GM12878 (cell line): ENCODE results near the gene NGB. TPM values are rescaled to one million over a fixed set of nuclear protein-coding genes. Genes with fewer than 3 reads are reported as not detected.

Experiments used
- ATAC-seq: fragments of 200-7000 bp; cut with Tn5 transposase; 3 replicates; pipeline ENCODE4 v1.9.1; 2020; ENCODE audit warnings: mild to moderate bottlenecking, moderate library complexity
- BruUV-seq: library from RNA; stranded (reverse); fragments of 400-500 nt; replicated peaks from 2 replicates; lab custom pipeline; 2021; lab: Mats Ljungman, UMichigan
- CTCF ChIA-PET: fragments of 300-600 bp; sonication (Branson Sonifier 250); formaldehyde crosslinking; extraction: SDS; loops from one replicate; lab custom pipeline; 2021; ENCODE audit warnings: inconsistent platforms; lab: Yijun Ruan, JAX
- POLR2A ChIA-PET: fragments of 350-600 bp; formaldehyde crosslinking; extraction: SDS; loops from one replicate; lab custom pipeline; 2021; ENCODE audit warnings: inconsistent platforms; lab: Charles Lee
- RAD21 ChIA-PET: fragments of 300-600 bp; sonication (Branson Sonifier 250); formaldehyde crosslinking; loops from one replicate; lab custom pipeline; 2023; ENCODE audit warnings: antibody characterized with exemption; ENCODE audit not compliant: unreplicated experiment; lab: Charles Lee
- SMC1A ChIA-PET: fragments of 300-600 bp; sonication (Branson Sonifier 250); formaldehyde crosslinking; loops from one replicate; lab custom pipeline; 2023; ENCODE audit not compliant: unreplicated experiment, uncharacterized antibody; lab: Charles Lee
- DNase-seq: peaks from one replicate; pipeline ENCODE4 v3.0.0-alpha.2; 2011; ENCODE audit warnings: low read depth, low spot score
- FAIRE-seq: peaks from 3 replicates; lab custom pipeline; 2011; peaks lifted over from hg19 to GRCh38; lab: Jason Lieb, UNC
- H2AFZ ChIP-seq: 2 replicates; pipeline ENCODE4 v1.6.0; 2011; ENCODE audit warnings: low read depth, low read length, control low read depth; ENCODE audit not compliant: control insufficient read depth
- H3K27ac ChIP-seq: 2 replicates; pipeline ENCODE4 v1.5.1; 2011; ENCODE audit warnings: control low read depth; ENCODE audit not compliant: control insufficient read depth, insufficient read depth
- H3K27me3 ChIP-seq, 2 experiments: replicated peaks in 1 of 2; 2 replicates each; pipeline versions ENCODE4 v1.6.0 to v1.6.1; 2011; ENCODE audit warnings: low read length in 1 of 2; ENCODE audit not compliant: control insufficient read depth in 2 of 2, insufficient read depth in 2 of 2
- H3K36me3 ChIP-seq, 2 experiments: 2 replicates each; pipeline ENCODE4 v1.5.1; 2011; ENCODE audit warnings: low read length in 1 of 2; ENCODE audit not compliant: control insufficient read depth in 2 of 2, insufficient read depth in 2 of 2
- H3K4me1 ChIP-seq: 2 replicates; pipeline ENCODE4 v1.6.1; 2011; ENCODE audit warnings: mild to moderate bottlenecking, low read length, moderate library complexity, mixed read lengths; ENCODE audit not compliant: control insufficient read depth, insufficient read depth
- H3K4me2 ChIP-seq: 2 replicates; pipeline ENCODE4 v1.6.0; 2011; ENCODE audit warnings: control low read depth; ENCODE audit not compliant: control insufficient read depth, insufficient read depth
- H3K4me3 ChIP-seq: fragments of 200-600 bp; sonication (generic); 2 replicates; pipeline ENCODE4 v1.5.1; 2016
- H3K79me2 ChIP-seq: 2 replicates; pipeline ENCODE4 v1.6.0; 2011; ENCODE audit warnings: low read length; ENCODE audit not compliant: control insufficient read depth, insufficient read depth
- H3K9ac ChIP-seq: 2 replicates; pipeline ENCODE4 v1.8.0; 2011; ENCODE audit warnings: low read length, control low read depth, mixed read lengths; ENCODE audit not compliant: control insufficient read depth, insufficient read depth
- H3K9me3 ChIP-seq: replicated peaks from 3 replicates; pipeline ENCODE4 v1.5.1; 2011; ENCODE audit warnings: mild to moderate bottlenecking, low read length; ENCODE audit not compliant: control insufficient read depth, insufficient read depth
- H4K20me1 ChIP-seq: 2 replicates; pipeline ENCODE4 v1.6.0; 2011; ENCODE audit not compliant: control insufficient read depth, insufficient read depth
- CEBPB ChIP-seq, 2 experiments: fragments of 150-350 bp in 1 of 2; IDR thresholded peaks; 2 replicates each; pipeline ENCODE4 v1.6.1; 2012 to 2014; ENCODE audit warnings: low read depth in 2 of 2, low read length in 2 of 2, borderline replicate concordance in 1 of 2, inconsistent platforms in 1 of 2
- MEF2B ChIP-seq: fragments of 450-650 bp; IDR thresholded peaks from 2 replicates; pipeline ENCODE4 v1.6.1; 2018; ENCODE audit warnings: mild to moderate bottlenecking, moderate library complexity; ENCODE audit not compliant: partially characterized antibody, poor library complexity, severe bottlenecking
- NR2F1 ChIP-seq: fragments of 450-650 bp; conservative IDR thresholded peaks from 2 replicates; pipeline ENCODE4 v1.6.1; 2017; ENCODE audit warnings: mild to moderate bottlenecking
- WGBS: methylation state at CpG from one replicate; pipeline ENCODE4 v1.1.6; 2016; ENCODE audit warnings: low lambda C conversion rate; ENCODE audit not compliant: insufficient replicate concordance, insufficient coverage; ENCODE audit errors: missing lambda C conversion rate; 5-methylcytosine and 5-hydroxymethylcytosine counted together
- in situ Hi-C: fragments of 300-500 bp; cut with MboI; formaldehyde crosslinking; loops from 9 replicates; pipeline ENCODE4 v1.14.3; 2018; ENCODE audit warnings: mixed read lengths
- intact Hi-C: fragments of 100-400 bp; cut with micrococcal nuclease; formaldehyde crosslinking; loops from one replicate; pipeline ENCODE4 v1.14.2; 2022; ENCODE audit not compliant: unreplicated experiment
- polyA plus RNA-seq, 11 experiments: library from polyadenylated mRNA; depleted of rRNA in 4 of 11; unstranded in 6 of 11; stranded (reverse) in 5 of 11; fragments of >200 nt; fragmentation: Nextera tagmentation in 4 of 11; fragmentation: Illumina TruSeq in 1 of 11; extraction: Ambion mirVana in 4 of 11; extraction: Trizol in 1 of 11; gene quantifications; 1 replicate in 1 of 11; 2 replicates in 10 of 11; pipeline versions ENCODE4 v1.2.1 to v1.2.3, GENCODE V29; 2011 to 2016; ENCODE audit warnings: inconsistent platforms in 2 of 11, missing spikeins in 2 of 11, low read depth in 1 of 11
- total RNA-seq, 4 experiments: library from RNA; depleted of rRNA in 3 of 4; stranded (reverse); fragments of >200 nt in 3 of 4; fragmentation: Illumina TruSeq in 1 of 4; extraction: Trizol in 1 of 4; gene quantifications; 2 replicates each; pipeline versions ENCODE4 v1.2.1 to v1.2.3, GENCODE V29; 2013 to 2021
- TF ChIP-seq, protein P1 (sequence below): fragments of 450-650 bp; IDR thresholded peaks from 2 replicates; pipeline ENCODE4 v1.6.1; 2017; ENCODE audit warnings: low read depth, mild to moderate bottlenecking, moderate library complexity
- TF ChIP-seq, protein P2 (sequence below): fragments of 450-650 bp; IDR thresholded peaks from 2 replicates; pipeline ENCODE4 v1.6.1; 2018; ENCODE audit warnings: borderline replicate concordance, mild to moderate bottlenecking; ENCODE audit not compliant: partially characterized antibody
- TF ChIP-seq, protein P3 (sequence below): IDR thresholded peaks from 2 replicates; pipeline ENCODE4 v1.6.1; 2012; ENCODE audit warnings: low read length, inconsistent platforms
- TF ChIP-seq, protein P4 (sequence below): fragments of 450-650 bp; IDR thresholded peaks from 2 replicates; pipeline ENCODE4 v1.6.1; 2016; ENCODE audit warnings: mild to moderate bottlenecking

The NGB gene
- total and polyA plus RNA-seq, 10 of the 15 experiments (the other 5 are each of a cell fraction or from before 2014, with no cell fraction given): 0.19 TPM; not detected in 9

DNA sequence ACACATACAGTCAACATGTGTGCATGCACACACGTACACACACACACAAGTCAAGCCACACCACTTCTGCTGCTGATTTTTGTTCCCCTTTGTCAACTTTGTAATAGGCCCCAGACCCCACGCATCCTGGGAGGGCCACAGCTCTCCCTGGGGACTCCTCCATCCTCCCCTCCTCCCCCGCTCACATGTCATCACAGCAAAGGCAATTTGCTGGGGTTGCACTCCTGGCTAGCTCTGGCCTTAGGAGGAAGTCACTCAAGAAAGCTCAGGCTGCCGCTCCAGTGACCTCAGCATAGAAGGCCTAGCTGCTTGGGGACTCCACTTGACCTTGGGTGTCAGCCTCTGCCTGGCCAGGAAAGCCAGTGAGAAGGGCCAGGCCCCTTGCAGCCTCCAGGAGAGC is 27.2 kb downstream of the NGB start:
- Histone ChIP-seq H3K4me2 (no peak overlapping the region), H3K27me3 (peaks cover 0 to 1% of the 10 kb centered on the region in 2 experiments; a peak in 1 of 4 replicates), H3K79me2 (no peaks in the 10 kb centered on the region), H3K4me3 (no peak overlapping the region), H3K9me3 (no peaks in the 10 kb centered on the region), H4K20me1 (no peaks in the 10 kb centered on the region), H2AFZ (no peak overlapping the region), H3K36me3 (no peaks in the 10 kb centered on the region), H3K4me1 (no peaks in the 10 kb centered on the region), H3K27ac (no peak overlapping the region), H3K9ac (no peak overlapping the region)
- peak; percentile 8 for DNase-seq
- POLR2A ChIA-PET: no interaction called here
- TF ChIP-seq, protein P1, sequence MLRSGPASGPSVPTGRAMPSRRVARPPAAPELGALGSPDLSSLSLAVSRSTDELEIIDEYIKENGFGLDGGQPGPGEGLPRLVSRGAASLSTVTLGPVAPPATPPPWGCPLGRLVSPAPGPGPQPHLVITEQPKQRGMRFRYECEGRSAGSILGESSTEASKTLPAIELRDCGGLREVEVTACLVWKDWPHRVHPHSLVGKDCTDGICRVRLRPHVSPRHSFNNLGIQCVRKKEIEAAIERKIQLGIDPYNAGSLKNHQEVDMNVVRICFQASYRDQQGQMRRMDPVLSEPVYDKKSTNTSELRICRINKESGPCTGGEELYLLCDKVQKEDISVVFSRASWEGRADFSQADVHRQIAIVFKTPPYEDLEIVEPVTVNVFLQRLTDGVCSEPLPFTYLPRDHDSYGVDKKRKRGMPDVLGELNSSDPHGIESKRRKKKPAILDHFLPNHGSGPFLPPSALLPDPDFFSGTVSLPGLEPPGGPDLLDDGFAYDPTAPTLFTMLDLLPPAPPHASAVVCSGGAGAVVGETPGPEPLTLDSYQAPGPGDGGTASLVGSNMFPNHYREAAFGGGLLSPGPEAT: no peak
- TF ChIP-seq MEF2B: peak; percentile 81
- no peak for FAIRE-seq
- CTCF ChIA-PET: no interaction called here
- 2% methylated on average over 4 of the region's 4 CpGs for WGBS
- ATAC-seq: peak; percentile 27; the same call in 2 of the 3 replicates
- RAD21 ChIA-PET: no interaction called here
- in situ Hi-C loops (no loop called here), intact Hi-C loops (no loop called here)
- SMC1A ChIA-PET: no interaction called here
- BruUV-seq: no TSS peak

DNA sequence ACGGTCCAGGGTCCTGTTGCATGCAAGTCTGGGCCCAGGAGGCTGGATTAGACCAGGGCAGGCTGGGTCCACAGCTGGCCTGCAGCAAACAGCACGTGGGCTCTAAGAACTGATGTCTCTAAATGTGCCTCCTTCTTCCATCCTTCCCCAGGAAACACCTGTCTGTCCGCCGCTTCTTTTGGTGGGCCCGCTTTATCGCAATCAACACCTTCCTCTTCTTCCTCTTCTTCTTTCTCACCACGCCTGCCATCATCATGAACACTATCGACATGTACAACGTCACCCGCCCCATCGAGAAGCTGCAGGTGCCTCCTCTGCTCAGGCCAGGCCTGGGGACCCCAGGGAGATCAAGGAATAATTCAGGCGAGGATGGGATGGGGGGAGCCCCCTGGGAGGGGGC is 28.3 kb downstream of the NGB start:
- H3K4me1 ChIP-seq: no peaks in the 10 kb centered on the region
- H3K27me3 ChIP-seq: peaks cover 0 to 1% of the 10 kb centered on the region in 2 experiments; a peak in 2 of 4 replicates
- SMC1A ChIA-PET: no interaction called here
- DNase-seq: no peak
- POLR2A ChIA-PET: no interaction called here
- BruUV-seq: no TSS peak
- TF ChIP-seq, protein P2, sequence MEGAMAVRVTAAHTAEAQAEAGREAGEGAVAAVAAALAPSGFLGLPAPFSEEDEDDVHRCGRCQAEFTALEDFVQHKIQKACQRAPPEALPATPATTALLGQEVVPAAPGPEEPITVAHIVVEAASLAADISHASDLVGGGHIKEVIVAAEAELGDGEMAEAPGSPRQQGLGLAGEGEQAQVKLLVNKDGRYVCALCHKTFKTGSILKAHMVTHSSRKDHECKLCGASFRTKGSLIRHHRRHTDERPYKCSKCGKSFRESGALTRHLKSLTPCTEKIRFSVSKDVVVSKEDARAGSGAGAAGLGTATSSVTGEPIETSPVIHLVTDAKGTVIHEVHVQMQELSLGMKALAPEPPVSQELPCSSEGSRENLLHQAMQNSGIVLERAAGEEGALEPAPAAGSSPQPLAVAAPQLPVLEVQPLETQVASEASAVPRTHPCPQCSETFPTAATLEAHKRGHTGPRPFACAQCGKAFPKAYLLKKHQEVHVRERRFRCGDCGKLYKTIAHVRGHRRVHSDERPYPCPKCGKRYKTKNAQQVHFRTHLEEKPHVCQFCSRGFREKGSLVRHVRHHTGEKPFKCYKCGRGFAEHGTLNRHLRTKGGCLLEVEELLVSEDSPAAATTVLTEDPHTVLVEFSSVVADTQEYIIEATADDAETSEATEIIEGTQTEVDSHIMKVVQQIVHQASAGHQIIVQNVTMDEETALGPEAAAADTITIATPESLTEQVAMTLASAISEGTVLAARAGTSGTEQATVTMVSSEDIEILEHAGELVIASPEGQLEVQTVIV: no peak
- TF ChIP-seq, protein P3, sequence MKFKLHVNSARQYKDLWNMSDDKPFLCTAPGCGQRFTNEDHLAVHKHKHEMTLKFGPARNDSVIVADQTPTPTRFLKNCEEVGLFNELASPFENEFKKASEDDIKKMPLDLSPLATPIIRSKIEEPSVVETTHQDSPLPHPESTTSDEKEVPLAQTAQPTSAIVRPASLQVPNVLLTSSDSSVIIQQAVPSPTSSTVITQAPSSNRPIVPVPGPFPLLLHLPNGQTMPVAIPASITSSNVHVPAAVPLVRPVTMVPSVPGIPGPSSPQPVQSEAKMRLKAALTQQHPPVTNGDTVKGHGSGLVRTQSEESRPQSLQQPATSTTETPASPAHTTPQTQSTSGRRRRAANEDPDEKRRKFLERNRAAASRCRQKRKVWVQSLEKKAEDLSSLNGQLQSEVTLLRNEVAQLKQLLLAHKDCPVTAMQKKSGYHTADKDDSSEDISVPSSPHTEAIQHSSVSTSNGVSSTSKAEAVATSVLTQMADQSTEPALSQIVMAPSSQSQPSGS: no peak
- TF ChIP-seq CEBPB (IDR thresholded peaks at IDR 0.05; ENCODE audit: borderline replicate concordance in 1 of 2, low read depth in 2 of 2, low read length in 2 of 2) (no peak), NR2F1 (no peak)
- TF ChIP-seq, protein P4, sequence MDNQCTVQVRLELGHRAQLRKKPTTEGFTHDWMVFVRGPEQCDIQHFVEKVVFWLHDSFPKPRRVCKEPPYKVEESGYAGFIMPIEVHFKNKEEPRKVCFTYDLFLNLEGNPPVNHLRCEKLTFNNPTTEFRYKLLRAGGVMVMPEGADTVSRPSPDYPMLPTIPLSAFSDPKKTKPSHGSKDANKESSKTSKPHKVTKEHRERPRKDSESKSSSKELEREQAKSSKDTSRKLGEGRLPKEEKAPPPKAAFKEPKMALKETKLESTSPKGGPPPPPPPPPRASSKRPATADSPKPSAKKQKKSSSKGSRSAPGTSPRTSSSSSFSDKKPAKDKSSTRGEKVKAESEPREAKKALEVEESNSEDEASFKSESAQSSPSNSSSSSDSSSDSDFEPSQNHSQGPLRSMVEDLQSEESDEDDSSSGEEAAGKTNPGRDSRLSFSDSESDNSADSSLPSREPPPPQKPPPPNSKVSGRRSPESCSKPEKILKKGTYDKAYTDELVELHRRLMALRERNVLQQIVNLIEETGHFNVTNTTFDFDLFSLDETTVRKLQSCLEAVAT: no peak
- CTCF ChIA-PET: no interaction called here
- no peak overlapping the region for H2AFZ ChIP-seq
- FAIRE-seq: no peak
- no peak for ATAC-seq
- no peaks in the 10 kb centered on the region for H3K79me2 ChIP-seq
- no peaks in the 10 kb centered on the region for H3K9me3 ChIP-seq
- intact Hi-C loops: no loop called here
- H3K27ac ChIP-seq: no peak overlapping the region
- in situ Hi-C loops: no loop called here
- H3K4me2 ChIP-seq: no peak overlapping the region
- RAD21 ChIA-PET: no interaction called here
- no peaks in the 10 kb centered on the region for H4K20me1 ChIP-seq
- no peak overlapping the region for H3K4me3 ChIP-seq
- WGBS: 25% methylated on average over 12 of the region's 12 CpGs
- no peaks in the 10 kb centered on the region for H3K36me3 ChIP-seq
- no peak overlapping the region for H3K9ac ChIP-seq
